HepG2 (cell line): ENCODE results near the gene NIP7.

ENCODE experiments used
- ARID2 ChIP-seq: sonication (generic); formaldehyde crosslinking; IDR thresholded peaks from 2 replicates; pipeline ENCODE4 v1.8.1; 2022; ENCODE audit warnings: mild to moderate bottlenecking, missing genetic modification reagents, borderline replicate concordance
- CREM ChIP-seq, 2 experiments: sonication (generic) in 1 of 2; formaldehyde crosslinking in 1 of 2; IDR thresholded peaks; 2 replicates each; pipeline versions ENCODE4 v1.4.0 to v1.6.1; 2016 to 2020; ENCODE audit warnings: antibody characterized with exemption in 1 of 2, mild to moderate bottlenecking in 1 of 2, missing genetic modification reagents in 1 of 2
- DMAP1 ChIP-seq: IDR thresholded peaks from 2 replicates; pipeline ENCODE4 v1.6.1; 2016
- EZH2 ChIP-seq: conservative IDR thresholded peaks from 2 replicates; pipeline ENCODE4 v1.6.1; 2012; ENCODE audit warnings: mild to moderate bottlenecking, low read depth, low read length, moderate library complexity
- GABPB1 ChIP-seq: IDR thresholded peaks from 2 replicates; pipeline ENCODE4 v1.6.1; 2016; ENCODE audit warnings: mild to moderate bottlenecking, missing genetic modification reagents, moderate library complexity, missing compliant biosample characterization
- HOXA7 ChIP-seq: sonication (generic); formaldehyde crosslinking; IDR thresholded peaks from 2 replicates; pipeline ENCODE4 v1.8.1; 2022; ENCODE audit warnings: mild to moderate bottlenecking, missing genetic modification reagents, moderate library complexity
- MXI1 ChIP-seq: IDR thresholded peaks from 3 replicates; pipeline ENCODE4 v1.6.1; 2012; ENCODE audit warnings: low read depth, low read length, inconsistent platforms, borderline replicate concordance
- SRSF4 ChIP-seq: fragments of 200-400 bp; formaldehyde crosslinking; IDR thresholded peaks from one replicate; pipeline ENCODE4 v1.6.1; 2018; ENCODE audit warnings: mild to moderate bottlenecking, low read depth, low read length, moderate library complexity; ENCODE audit not compliant: poor library complexity, severe bottlenecking
- YY1 ChIP-seq: IDR thresholded peaks from 2 replicates; pipeline ENCODE4 v1.6.1; 2011; ENCODE audit warnings: low read length, low read depth, moderate library complexity, mild to moderate bottlenecking; ENCODE audit not compliant: insufficient read depth, insufficient replicate concordance
- ZNF354B ChIP-seq: sonication (generic); formaldehyde crosslinking; IDR thresholded peaks from 2 replicates; pipeline ENCODE4 v1.8.0; 2022; ENCODE audit warnings: mild to moderate bottlenecking, missing genetic modification reagents
- ZNF567 ChIP-seq: sonication (generic); formaldehyde crosslinking; IDR thresholded peaks from 2 replicates; pipeline ENCODE4 v1.8.1; 2023; ENCODE audit warnings: mild to moderate bottlenecking, missing genetic modification reagents, borderline replicate concordance
- TF ChIP-seq, protein P1 (sequence below): IDR thresholded peaks from 2 replicates; pipeline ENCODE4 v1.6.1; 2016; ENCODE audit warnings: missing compliant biosample characterization, missing genetic modification reagents, borderline replicate concordance
- TF ChIP-seq, protein P2 (sequence below): sonication (generic); formaldehyde crosslinking; IDR thresholded peaks from 2 replicates; pipeline ENCODE4 v1.4.0; 2020; ENCODE audit warnings: missing genetic modification reagents
- TF ChIP-seq, protein P3 (sequence below), 2 experiments: IDR thresholded peaks; 2 replicates each; pipeline ENCODE4 v1.6.1; 2011 to 2012; ENCODE audit warnings: low read length in 2 of 2, borderline replicate concordance in 1 of 2, low read depth in 1 of 2, mild to moderate bottlenecking in 1 of 2, moderate library complexity in 1 of 2

DNA sequence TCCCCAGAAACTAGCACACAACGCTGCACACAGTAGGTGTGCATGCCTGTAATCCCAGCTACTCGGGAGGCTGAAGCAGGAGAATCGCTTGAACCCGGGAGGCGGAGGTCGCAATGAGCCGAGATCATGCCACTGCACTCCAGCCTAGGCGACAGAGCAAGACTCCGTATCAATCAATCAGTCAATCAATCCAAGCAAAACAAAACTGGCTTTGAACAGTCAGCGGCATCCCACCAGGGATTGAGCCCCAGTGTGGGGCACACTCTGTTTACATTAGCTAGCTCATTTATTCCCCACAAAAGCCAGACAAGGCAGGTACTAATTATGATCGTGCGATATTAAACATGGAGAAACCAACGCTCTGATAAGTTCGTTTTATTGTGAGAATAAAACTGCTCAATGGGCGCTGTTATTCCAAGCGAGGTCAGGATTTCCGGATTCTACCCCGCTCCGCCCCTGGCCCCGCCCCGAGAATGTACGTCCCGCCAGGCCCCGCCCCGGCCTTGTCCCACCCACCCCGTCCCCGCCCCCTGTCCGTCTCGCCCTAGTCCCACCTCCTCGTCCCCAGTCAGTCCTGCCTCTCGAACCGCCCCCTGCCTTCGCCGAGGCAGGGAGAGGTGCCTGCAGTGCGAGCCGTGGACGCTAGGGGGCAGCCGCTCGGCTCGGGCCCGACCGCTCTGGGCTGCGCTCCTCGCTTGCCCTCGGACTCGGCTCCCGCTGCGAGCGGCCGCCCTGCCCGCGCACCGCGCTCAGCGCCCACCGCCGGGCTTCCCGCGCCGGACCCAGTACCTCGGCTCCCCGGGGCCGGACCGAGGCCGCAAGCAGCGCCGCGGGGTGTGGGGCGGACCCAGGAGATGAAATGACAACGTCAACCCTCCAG, 28.7 kb upstream of the NIP7 start, which contains the start of gene VPS4A:
- TF ChIP-seq DMAP1 (CRISPR knock-in tag) (peak; percentile 58; the same call in 1 of the 2 replicates), ZNF567 (CRISPR knock-in tag) (0 out of 2 replicates have a peak, but pooled peaks have one; percentile 75), EZH2 (no peak), GABPB1 (peak; percentile 85), HOXA7 (no peak), SRSF4 (no peak), CREM (IDR thresholded peaks at IDR 0.05) (no peak), CREM (CRISPR knock-in tag; IDR thresholded peaks at IDR 0.05) (no peak), ZNF354B (CRISPR knock-in tag) (0 out of 2 replicates have a peak, but pooled peaks have one; percentile 2), MXI1 (peak; percentile 86; the same call in 2 of the 3 replicates), ARID2 (CRISPR knock-in tag) (no peak), YY1 (peak; percentile 84)
- TF ChIP-seq, protein P1, sequence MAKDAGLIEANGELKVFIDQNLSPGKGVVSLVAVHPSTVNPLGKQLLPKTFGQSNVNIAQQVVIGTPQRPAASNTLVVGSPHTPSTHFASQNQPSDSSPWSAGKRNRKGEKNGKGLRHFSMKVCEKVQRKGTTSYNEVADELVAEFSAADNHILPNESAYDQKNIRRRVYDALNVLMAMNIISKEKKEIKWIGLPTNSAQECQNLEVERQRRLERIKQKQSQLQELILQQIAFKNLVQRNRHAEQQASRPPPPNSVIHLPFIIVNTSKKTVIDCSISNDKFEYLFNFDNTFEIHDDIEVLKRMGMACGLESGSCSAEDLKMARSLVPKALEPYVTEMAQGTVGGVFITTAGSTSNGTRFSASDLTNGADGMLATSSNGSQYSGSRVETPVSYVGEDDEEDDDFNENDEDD (CRISPR knock-in tag): peak; percentile 68; the same call in 1 of the 2 replicates
- TF ChIP-seq, protein P2, sequence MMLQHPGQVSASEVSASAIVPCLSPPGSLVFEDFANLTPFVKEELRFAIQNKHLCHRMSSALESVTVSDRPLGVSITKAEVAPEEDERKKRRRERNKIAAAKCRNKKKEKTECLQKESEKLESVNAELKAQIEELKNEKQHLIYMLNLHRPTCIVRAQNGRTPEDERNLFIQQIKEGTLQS (CRISPR knock-in tag): peak; percentile 56; the same call in 1 of the 2 replicates
- TF ChIP-seq, protein P3, sequence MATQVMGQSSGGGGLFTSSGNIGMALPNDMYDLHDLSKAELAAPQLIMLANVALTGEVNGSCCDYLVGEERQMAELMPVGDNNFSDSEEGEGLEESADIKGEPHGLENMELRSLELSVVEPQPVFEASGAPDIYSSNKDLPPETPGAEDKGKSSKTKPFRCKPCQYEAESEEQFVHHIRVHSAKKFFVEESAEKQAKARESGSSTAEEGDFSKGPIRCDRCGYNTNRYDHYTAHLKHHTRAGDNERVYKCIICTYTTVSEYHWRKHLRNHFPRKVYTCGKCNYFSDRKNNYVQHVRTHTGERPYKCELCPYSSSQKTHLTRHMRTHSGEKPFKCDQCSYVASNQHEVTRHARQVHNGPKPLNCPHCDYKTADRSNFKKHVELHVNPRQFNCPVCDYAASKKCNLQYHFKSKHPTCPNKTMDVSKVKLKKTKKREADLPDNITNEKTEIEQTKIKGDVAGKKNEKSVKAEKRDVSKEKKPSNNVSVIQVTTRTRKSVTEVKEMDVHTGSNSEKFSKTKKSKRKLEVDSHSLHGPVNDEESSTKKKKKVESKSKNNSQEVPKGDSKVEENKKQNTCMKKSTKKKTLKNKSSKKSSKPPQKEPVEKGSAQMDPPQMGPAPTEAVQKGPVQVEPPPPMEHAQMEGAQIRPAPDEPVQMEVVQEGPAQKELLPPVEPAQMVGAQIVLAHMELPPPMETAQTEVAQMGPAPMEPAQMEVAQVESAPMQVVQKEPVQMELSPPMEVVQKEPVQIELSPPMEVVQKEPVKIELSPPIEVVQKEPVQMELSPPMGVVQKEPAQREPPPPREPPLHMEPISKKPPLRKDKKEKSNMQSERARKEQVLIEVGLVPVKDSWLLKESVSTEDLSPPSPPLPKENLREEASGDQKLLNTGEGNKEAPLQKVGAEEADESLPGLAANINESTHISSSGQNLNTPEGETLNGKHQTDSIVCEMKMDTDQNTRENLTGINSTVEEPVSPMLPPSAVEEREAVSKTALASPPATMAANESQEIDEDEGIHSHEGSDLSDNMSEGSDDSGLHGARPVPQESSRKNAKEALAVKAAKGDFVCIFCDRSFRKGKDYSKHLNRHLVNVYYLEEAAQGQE (IDR thresholded peaks at IDR 0.05; ENCODE audit: borderline replicate concordance in 1 of 2, low read depth in 1 of 2, low read length in 2 of 2): no peak
